ENCODE data around the gene ARHGAP12. TPM values are rescaled to one million over a fixed set of nuclear protein-coding genes. Genes with fewer than 3 reads are reported as not detected.

The ARHGAP12 gene
- total RNA-seq, 1 experiment from 2014 or later = 51.9 TPM

GRCh38 chr10:31948021-31948420 lies 19.4 kb upstream of the ARHGAP12 start:
- Histone ChIP-seq H4K20me1 (ENCODE audit: insufficient read depth) (no peaks in the 10 kb centered on the region), H3K79me2 (ENCODE audit: low read depth) (peaks cover 4% of the 10 kb centered on the region; the same call in 1 of the 2 replicates), H3K9me3 (ENCODE audit: insufficient read depth, low read depth) (no peaks in the 10 kb centered on the region), H3F3A (ENCODE audit: insufficient read depth, low read depth) (peaks cover 29% of the 10 kb centered on the region), H3K4me2 (peak overlapping the region; percentile 70), H3K9me2 (ENCODE audit: insufficient read depth) (no peaks in the 10 kb centered on the region), H3K36me3 (ENCODE audit: low read depth) (no peaks in the 10 kb centered on the region), H3K4me3 (no peak overlapping the region; the same call in 1 of the 2 replicates), H3K27me3 (ENCODE audit: insufficient read depth, low read depth) (no peaks in the 10 kb centered on the region), H3K4me1 (replicated peaks; ENCODE audit: insufficient read depth) (peaks cover 47% of the 10 kb centered on the region), H2AFZ (no peak overlapping the region), H3K27ac (peak overlapping the region; percentile 75)
- DNase-seq = no peak
- ChIA-PET POLR2A (ENCODE audit: unreplicated experiment) (interaction anchor here (0.6 kb wide), 1 partner anchor 1289 kb away, joined by 8 read pairs; no protein-coding TSS in a partner anchor), CTCF (interaction anchor here (1.6 kb wide), 1 partner anchor 86 kb away, joined by 5 read pairs; no protein-coding TSS in a partner anchor)
- TF ChIP-seq CTCF (conservative IDR thresholded peaks at IDR 0.05) = no peak
- no peak for TF ChIP-seq EZH2 (IDR thresholded peaks at IDR 0.05; ENCODE audit: low read depth)
- BruUV-seq (replicated peaks) = no TSS peak
- intact Hi-C loops (cut with micrococcal nuclease; ENCODE audit: unreplicated experiment) = no loop called here

GRCh38 chr10:31947144-31947926 lies 18.7 kb upstream of the ARHGAP12 start:
- no TSS peak for BruUV-seq (replicated peaks)
- POLR2A ChIA-PET (ENCODE audit: unreplicated experiment) = interaction anchor here (0.6 kb wide), 1 partner anchor 1288 kb away, joined by 8 read pairs; no protein-coding TSS in a partner anchor
- Histone ChIP-seq H3K9me3 (ENCODE audit: insufficient read depth, low read depth) (no peaks in the 10 kb centered on the region), H3K27me3 (ENCODE audit: insufficient read depth, low read depth) (no peaks in the 10 kb centered on the region), H4K20me1 (ENCODE audit: insufficient read depth) (no peaks in the 10 kb centered on the region), H2AFZ (no peak overlapping the region), H3K4me1 (replicated peaks; ENCODE audit: insufficient read depth) (peaks cover 54% of the 10 kb centered on the region), H3K4me2 (peak overlapping the region; percentile 70), H3K36me3 (ENCODE audit: low read depth) (no peaks in the 10 kb centered on the region), H3K27ac (peak overlapping the region; percentile 75), H3K9me2 (ENCODE audit: insufficient read depth) (no peaks in the 10 kb centered on the region), H3F3A (ENCODE audit: insufficient read depth, low read depth) (peaks cover 35% of the 10 kb centered on the region), H3K79me2 (ENCODE audit: low read depth) (peaks cover 4% of the 10 kb centered on the region; the same call in 1 of the 2 replicates), H3K4me3 (no peak overlapping the region; the same call in 1 of the 2 replicates)
- CTCF ChIA-PET = interaction anchor here (0.6 to 1.6 kb wide), 2 partner anchors 86 to 289 kb away, joined by 3 to 5 read pairs; no protein-coding TSS in a partner anchor
- DNase-seq = peak; percentile 46 to 87
- TF ChIP-seq CTCF (conservative IDR thresholded peaks at IDR 0.05) (peak; percentile 47), EZH2 (IDR thresholded peaks at IDR 0.05; ENCODE audit: low read depth) (no peak)
- intact Hi-C loops (cut with micrococcal nuclease; ENCODE audit: unreplicated experiment) = loop anchor here (1.0 to 2.0 kb wide), 2 partner anchors 13 to 85 kb away; no protein-coding TSS in a partner anchor

GRCh38 chr10:31945392-31945791 lies 16.8 kb upstream of the ARHGAP12 start:
- no peaks in the 10 kb centered on the region for H3K9me3 ChIP-seq (ENCODE audit: insufficient read depth, low read depth)
- H3K9me2 ChIP-seq (ENCODE audit: insufficient read depth) = no peaks in the 10 kb centered on the region
- peaks cover 70% of the 10 kb centered on the region for H3K4me1 ChIP-seq (replicated peaks; ENCODE audit: insufficient read depth)
- peak overlapping the region; percentile 72; the same call in 1 of the 2 replicates for H3K4me2 ChIP-seq
- H3K27me3 ChIP-seq (ENCODE audit: insufficient read depth, low read depth) = no peaks in the 10 kb centered on the region
- peak overlapping the region; percentile 93 for H3K27ac ChIP-seq
- DNase-seq = no peak
- peaks cover 4% of the 10 kb centered on the region; the same call in 1 of the 2 replicates for H3K79me2 ChIP-seq (ENCODE audit: low read depth)
- no peaks in the 10 kb centered on the region for H3K36me3 ChIP-seq (ENCODE audit: low read depth)
- no peak overlapping the region for H3K4me3 ChIP-seq
- ChIA-PET CTCF (no interaction called here), POLR2A (ENCODE audit: unreplicated experiment) (interaction anchor here (0.6 kb wide), 1 partner anchor 83 kb away, joined by 4 read pairs; no protein-coding TSS in a partner anchor)
- peaks cover 51% of the 10 kb centered on the region for H3F3A ChIP-seq (ENCODE audit: insufficient read depth, low read depth)
- TF ChIP-seq CTCF (conservative IDR thresholded peaks at IDR 0.05) = no peak
- TF ChIP-seq EZH2 (IDR thresholded peaks at IDR 0.05; ENCODE audit: low read depth) = no peak
- no TSS peak for BruUV-seq (replicated peaks)
- no peak overlapping the region; the same call in 1 of the 2 replicates for H2AFZ ChIP-seq
- intact Hi-C loops (cut with micrococcal nuclease; ENCODE audit: unreplicated experiment) = no loop called here
- H4K20me1 ChIP-seq (ENCODE audit: insufficient read depth) = no peaks in the 10 kb centered on the region
